Measurements from ENCODE around the gene LRP1.

LRP1 gene

DNA sequence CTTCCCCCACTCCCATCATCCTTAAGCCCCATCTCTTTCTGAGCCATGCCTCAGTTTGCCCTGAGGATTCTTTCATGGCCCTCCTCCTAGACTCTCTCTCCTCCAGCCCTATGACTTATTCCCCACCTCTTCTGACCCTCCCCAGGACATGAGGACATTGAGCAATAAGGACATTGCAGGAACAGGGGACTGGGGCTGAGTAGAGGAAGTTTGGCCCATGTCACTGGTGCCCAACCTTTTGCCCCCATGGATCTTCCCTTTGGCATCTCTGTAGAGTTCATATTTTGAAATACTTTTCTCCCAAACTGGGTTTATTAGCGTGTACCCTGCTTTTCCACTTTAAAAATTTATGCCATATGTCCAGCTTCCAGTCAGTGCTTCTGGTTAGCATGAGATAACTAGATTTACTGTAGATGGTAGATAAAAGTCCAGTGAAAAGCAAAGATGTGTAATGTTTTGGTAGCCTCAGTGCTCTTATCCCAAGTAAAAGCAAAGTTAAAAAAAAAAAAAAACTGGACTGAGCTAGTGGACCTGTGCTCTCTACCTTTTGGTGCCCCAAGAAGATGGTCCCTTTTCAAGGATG lies 25.2 kb downstream of the LRP1 start:
- Histone ChIP-seq H3K4me2 (ENCODE audit: low read depth, low read length, poor library complexity, severe bottlenecking) (no peak overlapping the region), H3K4me3 (ENCODE audit: low read length, poor library complexity, severe bottlenecking) (no peak overlapping the region), H2AFZ (ENCODE audit: low read length) (no peak overlapping the region), H3K4me1 (ENCODE audit: insufficient read depth, low read length, poor library complexity, severe bottlenecking) (peaks cover 10% of the 10 kb centered on the region), H3F3A (ENCODE audit: low read depth) (no peaks in the 10 kb centered on the region), H3K27me3 (ENCODE audit: insufficient read depth, low read length, poor library complexity, severe bottlenecking) (no peaks in the 10 kb centered on the region), H4K20me1 (ENCODE audit: insufficient read depth, low read length, poor library complexity, severe bottlenecking) (no peaks in the 10 kb centered on the region), H3K36me3 (ENCODE audit: insufficient read depth, low read length) (no peaks in the 10 kb centered on the region), H3K9me2 (replicated peaks; ENCODE audit: low read depth, low read length) (no peaks in the 10 kb centered on the region), H3K9me3 (ENCODE audit: insufficient read depth, low read depth, low read length) (no peaks in the 10 kb centered on the region), H3K9ac (ENCODE audit: low read depth, low read length, poor library complexity, severe bottlenecking) (no peak overlapping the region), H3K79me2 (ENCODE audit: insufficient read depth, low read length) (no peaks in the 10 kb centered on the region)
- TF ChIP-seq EZH2phosphoT487 (IDR thresholded peaks at IDR 0.05; ENCODE audit: borderline replicate concordance): no peak
- TF ChIP-seq, protein P1, sequence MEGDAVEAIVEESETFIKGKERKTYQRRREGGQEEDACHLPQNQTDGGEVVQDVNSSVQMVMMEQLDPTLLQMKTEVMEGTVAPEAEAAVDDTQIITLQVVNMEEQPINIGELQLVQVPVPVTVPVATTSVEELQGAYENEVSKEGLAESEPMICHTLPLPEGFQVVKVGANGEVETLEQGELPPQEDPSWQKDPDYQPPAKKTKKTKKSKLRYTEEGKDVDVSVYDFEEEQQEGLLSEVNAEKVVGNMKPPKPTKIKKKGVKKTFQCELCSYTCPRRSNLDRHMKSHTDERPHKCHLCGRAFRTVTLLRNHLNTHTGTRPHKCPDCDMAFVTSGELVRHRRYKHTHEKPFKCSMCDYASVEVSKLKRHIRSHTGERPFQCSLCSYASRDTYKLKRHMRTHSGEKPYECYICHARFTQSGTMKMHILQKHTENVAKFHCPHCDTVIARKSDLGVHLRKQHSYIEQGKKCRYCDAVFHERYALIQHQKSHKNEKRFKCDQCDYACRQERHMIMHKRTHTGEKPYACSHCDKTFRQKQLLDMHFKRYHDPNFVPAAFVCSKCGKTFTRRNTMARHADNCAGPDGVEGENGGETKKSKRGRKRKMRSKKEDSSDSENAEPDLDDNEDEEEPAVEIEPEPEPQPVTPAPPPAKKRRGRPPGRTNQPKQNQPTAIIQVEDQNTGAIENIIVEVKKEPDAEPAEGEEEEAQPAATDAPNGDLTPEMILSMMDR (conservative IDR thresholded peaks at IDR 0.05; ENCODE audit: low read length): no peak

- H3K9me2 ChIP-seq (replicated peaks; ENCODE audit: low read depth, low read length): no peaks in the 10 kb centered on the region
- no peak overlapping the region for H2AFZ ChIP-seq (ENCODE audit: low read length)
- no peaks in the 10 kb centered on the region for H3K36me3 ChIP-seq (ENCODE audit: insufficient read depth, low read length)
- no peak overlapping the region for H3K9ac ChIP-seq (ENCODE audit: low read depth, low read length, poor library complexity, severe bottlenecking)
- no peaks in the 10 kb centered on the region for H3F3A ChIP-seq (ENCODE audit: low read depth)
- H3K9me3 ChIP-seq (ENCODE audit: insufficient read depth, low read depth, low read length): no peaks in the 10 kb centered on the region
- no peak overlapping the region for H3K4me3 ChIP-seq (ENCODE audit: low read length, poor library complexity, severe bottlenecking)
- H3K4me1 ChIP-seq (ENCODE audit: insufficient read depth, low read length, poor library complexity, severe bottlenecking): peaks cover 15% of the 10 kb centered on the region
- H4K20me1 ChIP-seq (ENCODE audit: insufficient read depth, low read length, poor library complexity, severe bottlenecking): no peaks in the 10 kb centered on the region
- H3K4me2 ChIP-seq (ENCODE audit: low read depth, low read length, poor library complexity, severe bottlenecking): no peak overlapping the region
- TF ChIP-seq EZH2phosphoT487 (IDR thresholded peaks at IDR 0.05; ENCODE audit: borderline replicate concordance): no peak
- TF ChIP-seq, protein P1 (conservative IDR thresholded peaks at IDR 0.05; ENCODE audit: low read length): no peak
- H3K79me2 ChIP-seq (ENCODE audit: insufficient read depth, low read length): no peaks in the 10 kb centered on the region
- no peaks in the 10 kb centered on the region for H3K27me3 ChIP-seq (ENCODE audit: insufficient read depth, low read length, poor library complexity, severe bottlenecking)
These were observed 25.8 kb downstream of the LRP1 start for GRCh38 chr12:57154076-57154475.

GRCh38 chr12:57154804-57155434 lies 26.6 kb downstream of the LRP1 start:
- H3K27me3 ChIP-seq (ENCODE audit: insufficient read depth, low read length, poor library complexity, severe bottlenecking): no peaks in the 10 kb centered on the region
- H3K36me3 ChIP-seq (ENCODE audit: insufficient read depth, low read length): no peaks in the 10 kb centered on the region
- H4K20me1 ChIP-seq (ENCODE audit: insufficient read depth, low read length, poor library complexity, severe bottlenecking): no peaks in the 10 kb centered on the region
- H3K4me1 ChIP-seq (ENCODE audit: insufficient read depth, low read length, poor library complexity, severe bottlenecking): peaks cover 16% of the 10 kb centered on the region
- H3F3A ChIP-seq (ENCODE audit: low read depth): no peaks in the 10 kb centered on the region
- H3K9me3 ChIP-seq (ENCODE audit: insufficient read depth, low read depth, low read length): no peaks in the 10 kb centered on the region
- no peak overlapping the region for H3K4me3 ChIP-seq (ENCODE audit: low read length, poor library complexity, severe bottlenecking)
- TF ChIP-seq, protein P1 (conservative IDR thresholded peaks at IDR 0.05; ENCODE audit: low read length): no peak
- no peak for TF ChIP-seq EZH2phosphoT487 (IDR thresholded peaks at IDR 0.05; ENCODE audit: borderline replicate concordance)
- no peaks in the 10 kb centered on the region for H3K9me2 ChIP-seq (replicated peaks; ENCODE audit: low read depth, low read length)
- H2AFZ ChIP-seq (ENCODE audit: low read length): no peak overlapping the region; the same call in 1 of the 2 replicates
- H3K79me2 ChIP-seq (ENCODE audit: insufficient read depth, low read length): no peaks in the 10 kb centered on the region
- no peak overlapping the region for H3K9ac ChIP-seq (ENCODE audit: low read depth, low read length, poor library complexity, severe bottlenecking)
- no peak overlapping the region for H3K4me2 ChIP-seq (ENCODE audit: low read depth, low read length, poor library complexity, severe bottlenecking)

Data from Loucy (cell line).